Activated T-helper 1 cell treated with Interleukin-2 at 50 U/mL for 16 hours (primary cell): ENCODE results near the gene FAM13A.

Experiments
- DNase-seq: peaks from one replicate; pipeline ENCODE4 v3.0.0-alpha.2; 2020; ENCODE audit warnings: low read depth

The FAM13A gene

GRCh38 chr4:88810325-88810724 lies 246.7 kb downstream of the FAM13A start:
- DNase-seq: no peak

- DNase-seq: no peak
Observed at GRCh38 chr4:88809576-88810219, 247.3 kb downstream of the FAM13A start.

GRCh38 chr4:88809101-88809500 lies 247.9 kb downstream of the FAM13A start:
- DNase-seq: no peak

- no peak for DNase-seq
Observed at GRCh38 chr4:88807499-88807898, 249.5 kb downstream of the FAM13A start.

- DNase-seq: no peak
Observed at GRCh38 chr4:88804234-88804633, 252.8 kb downstream of the FAM13A start.

- no peak for DNase-seq
Observed at GRCh38 chr4:88803600-88804096, 253.3 kb downstream of the FAM13A start.

GRCh38 chr4:88802585-88803286 lies 254.2 kb downstream of the FAM13A start:
- no peak for DNase-seq

- DNase-seq: no peak
Observed at GRCh38 chr4:88802138-88802537, 254.8 kb downstream of the FAM13A start.

- DNase-seq: no peak
Observed at GRCh38 chr4:88799900-88800299, 257.1 kb downstream of the FAM13A start.

GRCh38 chr4:88797725-88798124 lies 259.3 kb downstream of the FAM13A start:
- no peak for DNase-seq

- DNase-seq: no peak
Observed at GRCh38 chr4:88796545-88796944, 260.4 kb downstream of the FAM13A start.

GRCh38 chr4:88794952-88795351 lies 262.0 kb downstream of the FAM13A start:
- no peak for DNase-seq

- DNase-seq: no peak
Observed at GRCh38 chr4:88794087-88794690, 262.8 kb downstream of the FAM13A start.

GRCh38 chr4:88793475-88793874 lies 263.5 kb downstream of the FAM13A start:
- DNase-seq: no peak

- no peak for DNase-seq
Observed at GRCh38 chr4:88792821-88793220, 264.2 kb downstream of the FAM13A start.

- DNase-seq: no peak
Observed at GRCh38 chr4:88792268-88792781, 264.7 kb downstream of the FAM13A start.

- DNase-seq: no peak
Observed at GRCh38 chr4:88791274-88791673, 265.7 kb downstream of the FAM13A start.

- no peak for DNase-seq
Observed at GRCh38 chr4:88788895-88789294, 268.1 kb downstream of the FAM13A start.

- no peak for DNase-seq
Observed at GRCh38 chr4:88788424-88788823, 268.6 kb downstream of the FAM13A start.

GRCh38 chr4:88786011-88786410 lies 271.0 kb downstream of the FAM13A start:
- no peak for DNase-seq

GRCh38 chr4:88780389-88780788 lies 276.6 kb downstream of the FAM13A start:
- no peak for DNase-seq

GRCh38 chr4:88779431-88779830 lies 277.6 kb downstream of the FAM13A start:
- DNase-seq: no peak

GRCh38 chr4:88775529-88775928 lies 281.5 kb downstream of the FAM13A start:
- no peak for DNase-seq
